Hepatocyte (in vitro differentiated cells): Measurements from ENCODE around the gene AHNAK.

Experiments used
- EZH2 ChIP-seq: fragments of 200-600 bp; sonication (generic); IDR thresholded peaks from 2 replicates; pipeline ENCODE4 v1.6.1; 2016; ENCODE audit warnings: antibody characterized with exemption, mild to moderate bottlenecking, borderline replicate concordance
- EZH2phosphoT487 ChIP-seq: fragments of 200-600 bp; sonication (generic); IDR thresholded peaks from one replicate; pipeline ENCODE4 v1.6.1; 2018; ENCODE audit warnings: antibody characterized with exemption, mild to moderate bottlenecking, low read depth, moderate library complexity; ENCODE audit not compliant: unreplicated experiment, severe bottlenecking
- TF ChIP-seq, protein P1 (sequence below): fragments of 200-600 bp; sonication (generic); IDR thresholded peaks from 2 replicates; pipeline ENCODE4 v1.5.1; 2016; ENCODE audit warnings: antibody characterized with exemption, mild to moderate bottlenecking; ENCODE audit not compliant: poor library complexity

- TF ChIP-seq, protein P1, sequence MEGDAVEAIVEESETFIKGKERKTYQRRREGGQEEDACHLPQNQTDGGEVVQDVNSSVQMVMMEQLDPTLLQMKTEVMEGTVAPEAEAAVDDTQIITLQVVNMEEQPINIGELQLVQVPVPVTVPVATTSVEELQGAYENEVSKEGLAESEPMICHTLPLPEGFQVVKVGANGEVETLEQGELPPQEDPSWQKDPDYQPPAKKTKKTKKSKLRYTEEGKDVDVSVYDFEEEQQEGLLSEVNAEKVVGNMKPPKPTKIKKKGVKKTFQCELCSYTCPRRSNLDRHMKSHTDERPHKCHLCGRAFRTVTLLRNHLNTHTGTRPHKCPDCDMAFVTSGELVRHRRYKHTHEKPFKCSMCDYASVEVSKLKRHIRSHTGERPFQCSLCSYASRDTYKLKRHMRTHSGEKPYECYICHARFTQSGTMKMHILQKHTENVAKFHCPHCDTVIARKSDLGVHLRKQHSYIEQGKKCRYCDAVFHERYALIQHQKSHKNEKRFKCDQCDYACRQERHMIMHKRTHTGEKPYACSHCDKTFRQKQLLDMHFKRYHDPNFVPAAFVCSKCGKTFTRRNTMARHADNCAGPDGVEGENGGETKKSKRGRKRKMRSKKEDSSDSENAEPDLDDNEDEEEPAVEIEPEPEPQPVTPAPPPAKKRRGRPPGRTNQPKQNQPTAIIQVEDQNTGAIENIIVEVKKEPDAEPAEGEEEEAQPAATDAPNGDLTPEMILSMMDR = no peak
- TF ChIP-seq EZH2 (no peak), EZH2phosphoT487 (no peak)
Measured at GRCh38 chr11:62468577-62468976, 78.0 kb downstream of the AHNAK start.
